ENCODE data around the gene TRIO. TPM values are rescaled to one million over a fixed set of nuclear protein-coding genes. Genes with fewer than 3 reads are reported as not detected.

The TRIO gene
- total and polyA plus RNA-seq, 10 of the 15 experiments (the other 5 are each of a cell fraction or from before 2014, with no cell fraction given), result 5.1 to 96.4 (median 44.6) TPM

- no peak for TF ChIP-seq ZNF687 (IDR thresholded peaks at IDR 0.05)
- TF ChIP-seq ZBED1 (IDR thresholded peaks at IDR 0.05; ENCODE audit: borderline replicate concordance), result no peak
- TF ChIP-seq CBX5 (IDR thresholded peaks at IDR 0.05; ENCODE audit: low read depth), result no peak
- no peak for TF ChIP-seq PAX5 (IDR thresholded peaks at IDR 0.05; ENCODE audit: borderline replicate concordance, low read depth, low read length)
- TF ChIP-seq SREBF1 (IDR thresholded peaks at IDR 0.05; ENCODE audit: low read length), result no peak
These were observed 58.3 kb downstream of the TRIO start (continued) for GRCh38 chr5:14201325-14202045.

DNA sequence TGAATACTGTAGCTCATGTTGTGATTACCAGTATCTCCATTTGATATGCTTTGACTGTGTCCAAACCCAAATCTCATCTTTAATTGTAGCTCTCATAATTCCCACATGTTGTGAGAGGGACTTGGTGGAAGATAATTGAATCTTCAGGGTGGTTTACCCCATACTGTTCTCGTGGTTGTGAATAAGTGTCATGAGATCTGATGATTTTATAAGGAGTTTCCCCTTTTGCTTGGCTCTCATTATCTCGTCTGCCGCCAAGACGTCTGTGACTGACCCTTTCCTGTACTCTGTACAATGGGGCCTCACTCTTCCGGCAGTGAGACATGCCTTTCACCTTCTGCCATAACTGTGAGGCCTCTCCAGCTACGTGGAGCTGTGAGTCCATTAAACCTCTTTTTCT lies 59.3 kb downstream of the TRIO start:
- Histone ChIP-seq H3K4me1 (ENCODE audit: control insufficient read depth, insufficient read depth, low read length) (peaks cover 31% of the 10 kb centered on the region), H3K4me3 (0 out of 2 replicates have a peak overlapping the region, but pooled peaks have one; percentile 13), H3K27me3 (replicated peaks in 1 of 2; ENCODE audit: control insufficient read depth in 2 of 2, insufficient read depth in 2 of 2, low read length in 1 of 2) (no peaks in the 10 kb centered on the region), H3K36me3 (ENCODE audit: control insufficient read depth in 2 of 2, insufficient read depth in 2 of 2, low read length in 1 of 2) (peaks cover 0 to 3% of the 10 kb centered on the region in 2 experiments; a peak in 2 of 4 replicates), H3K27ac (ENCODE audit: control insufficient read depth, insufficient read depth) (peak overlapping the region; percentile 49), H2AFZ (ENCODE audit: control insufficient read depth, low read depth, low read length) (no peak overlapping the region), H3K9me3 (replicated peaks; ENCODE audit: control insufficient read depth, insufficient read depth, low read length) (no peaks in the 10 kb centered on the region; the same call in 2 of the 3 replicates), H3K9ac (ENCODE audit: control insufficient read depth, insufficient read depth, low read length) (no peak overlapping the region), H3K4me2 (ENCODE audit: control insufficient read depth, insufficient read depth) (peak overlapping the region; percentile 46), H4K20me1 (ENCODE audit: control insufficient read depth, insufficient read depth) (no peaks in the 10 kb centered on the region), H3K79me2 (ENCODE audit: control insufficient read depth, insufficient read depth, low read length) (peaks cover 90% of the 10 kb centered on the region)
- in situ Hi-C loops (cut with MboI), result no loop called here
- ATAC-seq, result peak; percentile 61
- ChIA-PET RAD21 (ENCODE audit: unreplicated experiment) (interaction anchor here (0.6 to 2.1 kb wide), 14 partner anchors 9 to 467 kb away, joined by 3 to 8 read pairs (median 4); no protein-coding TSS in a partner anchor), POLR2A (interaction anchor here (0.7 to 3.3 kb wide), 13 partner anchors 10 to 63 kb away, joined by 3 to 17 read pairs (median 5); no protein-coding TSS in a partner anchor), CTCF (interaction anchor here (0.5 to 1.8 kb wide), 10 partner anchors 10 to 94 kb away, joined by 3 to 6 read pairs (median 4); no protein-coding TSS in a partner anchor), SMC1A (ENCODE audit: uncharacterized antibody, unreplicated experiment) (interaction anchor here (0.7 to 5.6 kb wide), 21 partner anchors 8 to 94 kb away, joined by 3 to 48 read pairs (median 7); no protein-coding TSS in a partner anchor)
- intact Hi-C loops (cut with micrococcal nuclease; ENCODE audit: unreplicated experiment), result no loop called here
- no TSS peak for BruUV-seq (replicated peaks)
- DNase-seq (ENCODE audit: low read depth, low spot score), result no peak
- no peak for FAIRE-seq
- WGBS (ENCODE audit: insufficient coverage, insufficient replicate concordance, low lambda C conversion rate, missing lambda C conversion rate), result 1% methylated on average over 6 of the region's 6 CpGs
- TF ChIP-seq MTA2 (IDR thresholded peaks at IDR 0.05; ENCODE audit: low read depth) (peak; percentile 68; the same call in 1 of the 2 replicates), SP1 (IDR thresholded peaks at IDR 0.05; ENCODE audit: low read depth, low read length) (no peak), BACH1 (IDR thresholded peaks at IDR 0.05; ENCODE audit: borderline replicate concordance) (no peak), ZNF687 (IDR thresholded peaks at IDR 0.05) (peak; percentile 60; the same call in 1 of the 2 replicates), PML (IDR thresholded peaks at IDR 0.05; ENCODE audit: low read length) (peak; percentile 58; the same call in 1 of the 2 replicates), POLR2A (IDR thresholded peaks at IDR 0.05; ENCODE audit: low read depth, low read length) (0 out of 2 replicates have a peak, but pooled peaks have one; percentile 32), RB1 (IDR thresholded peaks at IDR 0.05; ENCODE audit: borderline replicate concordance) (no peak), BRCA1 (IDR thresholded peaks at IDR 0.05; ENCODE audit: low read depth, low read length) (no peak), FOXM1 (IDR thresholded peaks at IDR 0.05; ENCODE audit: low read depth, low read length) (no peak)
